Measurements from ENCODE around the gene LGALS14.

- TF ChIP-seq CTCF (IDR thresholded peaks at IDR 0.05; ENCODE audit: control extremely low read depth in 1 of 3, insufficient read depth in 1 of 3, low read depth in 1 of 3, low read length in 3 of 3) (no peak), EZH2 (IDR thresholded peaks at IDR 0.05; ENCODE audit: low read depth, low read length, severe bottlenecking) (no peak), YY1 (IDR thresholded peaks at IDR 0.05; ENCODE audit: low read depth, low read length) (no peak), MAX (IDR thresholded peaks at IDR 0.05) (no peak), SIN3A (conservative IDR thresholded peaks at IDR 0.05 in 1 of 2, IDR thresholded peaks at IDR 0.05 in 1 of 2; ENCODE audit: low read depth in 1 of 2, low read length in 2 of 2) (no peak), SP1 (IDR thresholded peaks at IDR 0.05; ENCODE audit: low read depth, low read length) (no peak), EGR1 (IDR thresholded peaks at IDR 0.05; ENCODE audit: borderline replicate concordance, low read depth, low read length) (no peak), SP2 (IDR thresholded peaks at IDR 0.05; ENCODE audit: low read length) (no peak), PHF8 (conservative IDR thresholded peaks at IDR 0.05; ENCODE audit: low read depth, low read length) (no peak), SUZ12 (IDR thresholded peaks at IDR 0.05; ENCODE audit: low read length) (no peak), TAF1 (IDR thresholded peaks at IDR 0.05; ENCODE audit: low read depth, low read length) (no peak), POLR2AphosphoS5 (IDR thresholded peaks at IDR 0.05; ENCODE audit: low read depth, low read length) (no peak), RAD21 (IDR thresholded peaks at IDR 0.05 in 1 of 2, conservative IDR thresholded peaks at IDR 0.05 in 1 of 2; ENCODE audit: low read depth in 2 of 2, low read length in 2 of 2) (no peak)
These were observed 33.1 kb downstream of the LGALS14 start for GRCh38 chr19:39737351-39737750.

Data from H1 (cell line).